GM21390 (cell line): Measurements from ENCODE around the gene RBM4B.
"Not testable (repeated sequence)": the region's sequence is repeated elsewhere in the genome, so short reads cannot be mapped to it uniquely, and the experiment has no call there.

Experiments
- ATAC-seq: cut with Tn5 transposase; IDR thresholded peaks from one replicate; pipeline ENCODE4 v1.9.1; 2021; ENCODE audit not compliant: unreplicated experiment

The RBM4B gene

GRCh38 chr11:66643745-66644437 lies 33.8 kb downstream of the RBM4B start:
- no peak for ATAC-seq

- ATAC-seq, result no peak
These were observed 35.9 kb downstream of the RBM4B start for GRCh38 chr11:66641834-66642233.

- ATAC-seq, result not testable (repeated sequence)
These were observed 37.8 kb downstream of the RBM4B start for GRCh38 chr11:66639814-66640340.

- no peak for ATAC-seq
These were observed 38.4 kb downstream of the RBM4B start for GRCh38 chr11:66639066-66639813.

- ATAC-seq, result peak; percentile 94
These were observed 39.3 kb downstream of the RBM4B start, which contains the start of gene RBM4 for GRCh38 chr11:66638177-66639065. Gene RBM4, plus strand, starts transcription at chr11:66638703. Its CDS starts 1,009 bp downstream, at chr11:66639712.

- ATAC-seq, result no peak
These were observed 40.0 kb downstream of the RBM4B start for GRCh38 chr11:66637557-66638176.

- ATAC-seq, result no peak
These were observed 41.3 kb downstream of the RBM4B start for GRCh38 chr11:66636411-66636810.

- no peak for ATAC-seq
These were observed 44.7 kb downstream of the RBM4B start for GRCh38 chr11:66632952-66633351.

- ATAC-seq, result no peak
These were observed 45.8 kb downstream of the RBM4B start for GRCh38 chr11:66631883-66632282.

- no peak for ATAC-seq
These were observed 48.3 kb downstream of the RBM4B start for GRCh38 chr11:66629356-66629755.

GRCh38 chr11:66628061-66628603 lies 49.6 kb downstream of the RBM4B start:
- ATAC-seq, result no peak

GRCh38 chr11:66626926-66627325 lies 50.8 kb downstream of the RBM4B start:
- no peak for ATAC-seq

- ATAC-seq, result no peak
These were observed 51.3 kb downstream of the RBM4B start for GRCh38 chr11:66626382-66626781.

- ATAC-seq, result no peak
These were observed 51.9 kb downstream of the RBM4B start for GRCh38 chr11:66625752-66626149.

GRCh38 chr11:66625041-66625751 lies 52.5 kb downstream of the RBM4B start:
- ATAC-seq, result no peak

- ATAC-seq, result no peak
These were observed 53.2 kb downstream of the RBM4B start for GRCh38 chr11:66624450-66624849.

- no peak for ATAC-seq
These were observed 58.6 kb downstream of the RBM4B start for GRCh38 chr11:66619080-66619554.

GRCh38 chr11:66617155-66617834 lies 60.4 kb downstream of the RBM4B start:
- peak; percentile 10 for ATAC-seq
